Kidney epithelial cell (primary cell): Measurements from ENCODE around the gene RABGAP1L. TPM values are rescaled to one million over a fixed set of nuclear protein-coding genes. Genes with fewer than 3 reads are reported as not detected.
"Not testable (repeated sequence)": the region's sequence is repeated elsewhere in the genome, so short reads cannot be mapped to it uniquely, and the experiment has no call there.

Experiments
- DNase-seq: peaks from one replicate; pipeline ENCODE4 v3.0.0-alpha.2; 2010; ENCODE audit warnings: low read depth
- H3K27me3 ChIP-seq: 2 replicates; pipeline ENCODE4 v1.6.0; 2011; ENCODE audit warnings: low read length; ENCODE audit not compliant: control insufficient read depth, insufficient read depth
- H3K36me3 ChIP-seq: 2 replicates; pipeline ENCODE4 v1.5.1; 2011; ENCODE audit warnings: low read length; ENCODE audit not compliant: control insufficient read depth, insufficient read depth
- H3K4me3 ChIP-seq: 2 replicates; pipeline ENCODE4 v1.5.1; 2011; ENCODE audit warnings: low read depth, mild to moderate bottlenecking, control low read depth, low read length
- CTCF ChIP-seq: IDR thresholded peaks from 2 replicates; pipeline ENCODE4 v1.5.1; 2011; ENCODE audit warnings: mild to moderate bottlenecking, moderate library complexity, low read length, control low read depth, inconsistent platforms; ENCODE audit not compliant: insufficient read depth, poor library complexity, severe bottlenecking
- total RNA-seq: library from RNA; depleted of rRNA; stranded (reverse); fragments of >200 nt; gene quantifications from 2 replicates; pipeline ENCODE4 v1.2.3, GENCODE V29; 2015

The RABGAP1L gene
- total RNA-seq, 1 donor from 2014 or later, result 22.1 TPM

- peak; percentile 4 for DNase-seq
- Histone ChIP-seq H3K27me3 (no peaks in the 10 kb centered on the region), H3K36me3 (no peaks in the 10 kb centered on the region), H3K4me3 (no peak overlapping the region)
- TF ChIP-seq CTCF, result no peak
Observed at GRCh38 chr1:174550296-174550695, 391.0 kb downstream of the RABGAP1L start.

- Histone ChIP-seq H3K36me3 (no peaks in the 10 kb centered on the region), H3K27me3 (no peaks in the 10 kb centered on the region), H3K4me3 (no peak overlapping the region)
- no peak for DNase-seq
- TF ChIP-seq CTCF, result no peak
Observed at GRCh38 chr1:174556392-174556791, 397.1 kb downstream of the RABGAP1L start.

- no peaks in the 10 kb centered on the region for H3K27me3 ChIP-seq
- no peak for TF ChIP-seq CTCF
- no peaks in the 10 kb centered on the region for H3K36me3 ChIP-seq
- no peak for DNase-seq
- H3K4me3 ChIP-seq, result no peak overlapping the region
Observed at GRCh38 chr1:174568551-174568950, 409.2 kb downstream of the RABGAP1L start.

GRCh38 chr1:174569240-174569639 is 409.9 kb downstream of the RABGAP1L start:
- Histone ChIP-seq H3K36me3 (no peaks in the 10 kb centered on the region), H3K4me3 (no peak overlapping the region), H3K27me3 (no peaks in the 10 kb centered on the region)
- no peak for TF ChIP-seq CTCF
- no peak for DNase-seq

- no peak for TF ChIP-seq CTCF
- H3K36me3 ChIP-seq, result no peaks in the 10 kb centered on the region
- no peak for DNase-seq
- H3K27me3 ChIP-seq, result no peaks in the 10 kb centered on the region
- no peak overlapping the region for H3K4me3 ChIP-seq
Observed at GRCh38 chr1:174572771-174573170, 413.5 kb downstream of the RABGAP1L start.

GRCh38 chr1:174576120-174576519 is 416.8 kb downstream of the RABGAP1L start:
- DNase-seq, H3K4me3 ChIP-seq, H3K36me3 ChIP-seq, H3K27me3 ChIP-seq: not testable (repeated sequence)
